HG03025 (cell line): Measurements from ENCODE around the gene GSTM3.

Source experiments
- ATAC-seq: cut with Tn5 transposase; IDR thresholded peaks from one replicate; pipeline ENCODE4 v1.9.1; 2021; ENCODE audit warnings: mild to moderate bottlenecking, moderate library complexity; ENCODE audit not compliant: unreplicated experiment, low FRiP score

The GSTM3 gene

GRCh38 chr1:109740615-109741373 lies at the start of gene GSTM3:
Gene GSTM3 (minus strand): TSS chr1:109741038. CDS start chr1:109740287, 751 bp downstream.
- ATAC-seq, result no peak

- ATAC-seq, result no peak
These were observed 49.5 kb upstream of the GSTM3 start for GRCh38 chr1:109790329-109790728.

GRCh38 chr1:109789551-109790180 lies 48.8 kb upstream of the GSTM3 start:
- no peak for ATAC-seq

DNA sequence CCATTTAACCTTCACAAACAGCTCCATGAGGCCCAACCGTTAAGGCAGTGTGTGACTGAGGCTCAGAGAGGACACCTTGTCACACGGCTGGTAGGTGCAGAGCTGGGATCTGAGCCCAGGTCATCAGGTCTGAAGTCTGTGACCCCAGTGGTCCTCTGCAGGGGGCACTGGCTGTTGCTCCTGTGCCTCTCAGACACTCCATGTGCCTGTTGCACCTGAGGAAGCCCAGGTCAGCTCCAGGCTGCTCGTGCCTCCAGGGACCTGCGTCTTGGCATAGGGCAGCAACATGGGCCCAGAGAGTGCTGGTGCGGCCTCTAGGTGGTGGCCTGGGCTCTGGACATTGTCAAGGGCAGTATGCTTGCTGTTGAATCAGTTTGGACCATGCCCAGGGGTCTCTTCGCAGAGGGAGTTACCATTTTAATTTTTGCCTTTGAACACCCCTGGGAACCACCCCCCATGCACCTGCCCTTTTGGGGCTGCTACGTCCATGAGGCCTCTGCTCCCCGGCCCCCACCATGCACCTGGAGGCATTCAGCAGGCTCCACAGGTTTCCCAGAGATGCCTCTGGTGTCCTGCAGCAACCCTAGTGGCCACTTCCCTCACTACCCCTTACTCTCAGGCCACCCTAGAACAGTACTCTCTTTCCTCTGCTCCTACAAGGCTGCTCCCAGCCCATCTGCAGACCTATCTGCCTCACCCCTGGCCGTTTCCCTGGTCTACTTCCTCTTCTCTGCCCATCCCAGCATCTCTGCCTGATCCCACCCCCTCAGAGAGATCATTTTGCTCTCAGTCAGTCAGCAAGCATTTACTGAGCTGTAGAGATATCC lies 48.1 kb upstream of the GSTM3 start:
- no peak for ATAC-seq

GRCh38 chr1:109787845-109788601 lies 47.2 kb upstream of the GSTM3 start:
- ATAC-seq, result no peak

DNA sequence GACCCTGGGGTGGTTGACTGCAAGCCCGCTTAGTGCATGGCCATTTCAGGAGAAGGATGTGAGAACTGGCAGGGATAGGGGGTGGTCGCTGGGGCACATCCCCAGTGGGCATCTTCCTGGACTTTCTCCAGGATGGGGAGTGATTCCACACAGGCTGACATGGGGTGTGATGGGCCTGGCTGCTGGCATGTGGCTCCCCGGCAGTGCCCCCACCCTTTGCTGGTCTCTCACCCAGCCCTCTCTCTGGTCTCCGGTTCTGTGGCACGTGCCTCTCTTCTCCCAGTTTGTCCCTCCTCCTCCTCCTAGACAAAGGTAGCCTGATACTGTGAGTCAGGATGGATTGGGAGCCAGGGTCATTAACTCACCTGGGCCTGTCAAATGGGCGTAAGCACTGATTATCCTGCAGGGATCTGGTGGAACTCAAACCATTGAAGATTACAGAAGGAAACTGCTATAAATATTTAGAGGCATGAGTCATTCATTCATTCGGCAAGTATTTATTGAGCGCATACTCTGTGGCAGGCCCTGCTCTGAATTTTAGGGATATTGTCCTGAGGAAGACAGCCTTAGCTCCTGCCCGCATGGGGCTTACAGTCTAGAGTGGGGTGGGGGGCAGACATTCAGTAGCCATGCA lies 46.5 kb upstream of the GSTM3 start:
- no peak for ATAC-seq

DNA sequence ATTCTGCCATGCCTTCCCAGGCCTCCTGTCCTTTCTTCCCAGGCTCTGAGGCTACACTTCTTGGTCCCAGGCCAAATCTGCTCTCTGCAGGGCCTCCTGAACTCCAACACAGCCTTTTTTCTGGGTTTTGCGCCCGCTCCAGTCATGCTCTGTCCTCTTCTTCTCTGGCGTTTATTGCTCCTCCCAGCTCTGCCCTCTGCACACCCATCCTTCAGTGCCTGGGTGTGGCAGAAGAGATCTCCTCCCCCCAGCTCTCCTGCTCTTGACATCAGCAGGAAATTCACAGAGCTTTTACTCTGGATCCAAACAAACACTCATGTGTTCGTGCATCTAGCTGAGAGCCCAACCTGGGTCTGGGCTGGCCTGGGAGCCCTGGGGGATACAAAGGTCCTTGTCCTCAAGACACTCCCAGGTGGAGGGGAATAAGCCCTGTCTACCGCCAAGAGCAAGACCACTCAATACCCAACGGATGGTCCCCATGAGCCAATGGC lies 45.7 kb upstream of the GSTM3 start:
- no peak for ATAC-seq

- ATAC-seq, result no peak
These were observed 45.3 kb upstream of the GSTM3 start for GRCh38 chr1:109786112-109786480.

GRCh38 chr1:109785446-109786111 lies 44.7 kb upstream of the GSTM3 start:
- no peak for ATAC-seq

DNA sequence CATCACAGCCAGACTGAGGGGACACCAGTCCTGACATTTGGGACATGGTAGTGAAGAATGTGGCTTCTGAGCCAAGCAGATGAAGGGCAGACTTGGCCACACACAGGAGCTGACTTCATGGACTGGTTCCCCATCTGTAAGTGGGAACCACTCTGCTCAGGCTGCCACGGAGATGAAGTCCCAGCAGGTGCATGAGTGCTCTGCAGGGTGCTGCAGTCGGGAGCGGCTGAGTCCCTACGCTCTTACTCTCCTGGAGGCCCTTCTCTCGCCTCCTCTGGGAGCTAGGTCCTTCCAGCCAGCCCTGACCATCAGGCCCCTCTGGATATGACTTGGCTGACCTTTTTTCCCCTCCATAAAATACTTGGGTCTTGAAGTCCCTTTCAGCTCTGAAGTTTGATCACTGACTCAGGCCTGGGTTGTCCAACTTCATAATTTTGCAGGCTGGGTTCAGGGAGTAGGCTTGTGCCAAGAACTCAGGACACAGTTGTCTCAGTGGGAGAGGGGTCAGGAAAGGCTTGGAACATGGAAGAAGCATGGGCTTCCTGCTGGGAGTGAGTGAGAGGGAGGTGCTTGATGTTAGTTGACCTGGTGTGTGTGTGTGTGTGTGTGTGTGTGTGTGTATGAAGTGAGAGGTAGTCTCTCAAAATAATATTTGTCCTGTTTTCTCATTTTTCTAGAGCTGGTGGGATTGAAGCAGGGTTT lies 43.9 kb upstream of the GSTM3 start:
- ATAC-seq, result no peak

DNA sequence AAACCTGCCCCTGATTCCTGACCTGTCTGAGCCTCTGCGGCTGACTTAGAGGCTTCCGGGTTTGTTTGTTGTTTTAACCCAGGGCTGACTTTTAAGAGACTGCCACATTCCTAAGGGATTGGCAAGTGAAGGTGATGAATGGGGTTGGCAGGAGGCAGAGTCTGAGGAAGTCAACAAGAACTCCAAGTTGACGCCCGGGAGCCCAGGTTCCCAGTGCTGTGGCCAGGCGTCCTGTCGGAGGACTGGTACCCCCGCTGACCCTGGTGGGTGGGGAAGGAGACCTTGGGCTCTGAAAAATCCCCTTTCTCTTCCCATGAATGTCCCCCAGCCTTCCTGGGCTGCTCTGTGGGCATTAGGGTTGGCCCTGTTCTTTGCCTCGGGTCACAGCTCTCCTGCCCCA lies 42.6 kb upstream of the GSTM3 start:
- ATAC-seq, result no peak

- no peak for ATAC-seq
These were observed 42.1 kb upstream of the GSTM3 start for GRCh38 chr1:109782927-109783326.

DNA sequence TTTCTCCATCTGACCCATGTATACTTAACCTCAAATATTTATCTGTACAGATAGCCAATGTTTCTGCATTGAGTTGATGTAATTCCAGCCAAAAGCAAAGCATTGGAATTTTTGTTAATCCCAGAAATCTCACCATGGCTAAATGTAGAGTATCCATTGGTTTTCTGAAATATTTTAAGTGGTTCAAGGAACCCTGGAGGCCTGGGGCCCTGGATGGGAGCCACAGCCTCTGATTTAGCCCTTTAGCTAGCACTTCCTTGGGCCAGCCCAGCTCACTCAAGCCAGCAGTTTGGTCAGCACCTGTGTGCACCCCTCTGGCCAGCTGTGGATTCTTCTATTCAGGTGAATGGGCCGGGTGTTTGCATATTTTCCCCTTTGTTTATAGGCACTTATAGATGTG lies 41.7 kb upstream of the GSTM3 start:
- no peak for ATAC-seq

DNA sequence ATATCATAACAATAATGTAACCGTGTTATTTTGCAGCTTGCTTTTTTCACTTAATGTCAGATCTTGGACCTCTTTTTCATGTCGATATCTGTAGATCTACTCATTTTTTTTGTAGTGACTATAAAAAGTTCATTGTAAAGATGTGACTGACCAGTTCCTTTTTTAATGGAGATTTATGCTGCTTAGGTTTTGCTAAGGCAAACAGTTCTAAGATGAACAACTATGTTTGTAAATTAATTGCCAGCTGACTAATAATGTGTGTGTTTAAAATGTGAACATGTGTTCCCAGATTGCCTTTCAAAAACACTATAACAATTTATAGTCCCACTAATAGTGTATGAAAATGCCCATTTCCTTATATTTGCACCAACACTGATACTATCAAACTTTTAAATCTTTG lies 41.0 kb upstream of the GSTM3 start:
- ATAC-seq, result no peak

DNA sequence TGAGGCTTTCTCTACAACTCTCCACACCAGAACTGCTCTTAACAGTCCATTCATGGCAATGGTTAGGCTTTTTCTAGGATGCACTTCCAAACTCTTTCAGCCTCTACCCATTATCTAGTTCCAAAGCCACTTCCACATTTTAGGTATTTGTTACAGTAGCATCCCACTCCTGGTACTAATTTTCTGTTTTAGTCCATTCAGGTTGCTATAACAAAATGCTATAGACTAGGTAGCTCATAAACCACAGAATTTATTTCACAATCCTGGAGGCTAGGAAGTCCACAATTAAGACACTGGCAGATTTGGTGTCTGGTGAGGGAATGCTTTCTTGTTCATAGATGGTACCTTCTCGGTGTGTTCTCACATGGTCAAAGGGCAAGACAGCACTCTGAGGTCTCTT lies 40.1 kb upstream of the GSTM3 start:
- no peak for ATAC-seq

- no peak for ATAC-seq
These were observed 37.3 kb upstream of the GSTM3 start for GRCh38 chr1:109777980-109778625.

- ATAC-seq, result no peak
These were observed 36.6 kb upstream of the GSTM3 start for GRCh38 chr1:109777436-109777835.

DNA sequence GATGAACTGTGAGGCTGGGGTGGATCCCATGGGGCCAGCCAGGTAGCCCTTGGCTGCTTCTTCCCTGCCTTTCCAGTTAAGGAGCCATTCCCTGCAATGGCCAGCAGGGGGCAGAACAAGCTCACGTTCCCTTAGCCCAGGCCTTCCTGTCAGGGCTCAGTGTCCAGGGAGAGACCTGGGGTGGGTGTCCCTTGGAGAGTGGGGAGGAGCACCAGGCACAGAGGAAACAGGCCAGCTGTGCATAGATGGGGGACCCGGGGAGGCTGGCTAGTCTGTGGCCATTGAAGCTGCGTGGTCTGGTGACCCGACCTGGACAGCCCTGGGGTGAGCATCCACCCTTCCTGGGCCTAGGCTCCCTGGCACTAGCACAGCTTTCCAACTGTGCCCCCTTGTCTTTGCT lies 36.1 kb upstream of the GSTM3 start:
- peak; percentile 63 for ATAC-seq
